ENCODE data around the gene SCRN3.
"Not testable (repeated sequence)": the region's sequence is repeated elsewhere in the genome, so short reads cannot be mapped to it uniquely, and the experiment has no call there.

The SCRN3 gene

GRCh38 chr2:174397773-174398172 is 2.2 kb downstream of the SCRN3 start:
- H3K36me3 ChIP-seq = no peaks in the 10 kb centered on the region
- DNase-seq = no peak
- TF ChIP-seq CTCF (IDR thresholded peaks at IDR 0.05; ENCODE audit: low read depth, low read length) = no peak
- H3K27me3 ChIP-seq = no peaks in the 10 kb centered on the region
- no peaks in the 10 kb centered on the region for H3K4me1 ChIP-seq
- H3K4me3 ChIP-seq (ENCODE audit: low read depth, low read length) = no peak overlapping the region
- H3K9me3 ChIP-seq = no peaks in the 10 kb centered on the region

- Histone ChIP-seq H3K4me1 (no peaks in the 10 kb centered on the region), H3K9me3 (no peaks in the 10 kb centered on the region), H3K27me3 (no peaks in the 10 kb centered on the region), H3K4me3 (ENCODE audit: low read depth, low read length) (no peak overlapping the region), H3K36me3 (no peaks in the 10 kb centered on the region)
- no peak for DNase-seq
- no peak for TF ChIP-seq CTCF (IDR thresholded peaks at IDR 0.05; ENCODE audit: low read depth, low read length)
These were observed 3.6 kb downstream of the SCRN3 start for GRCh38 chr2:174399171-174399570.

GRCh38 chr2:174400853-174401252 is 5.3 kb downstream of the SCRN3 start:
- H3K36me3 ChIP-seq = no peaks in the 10 kb centered on the region
- no peaks in the 10 kb centered on the region for H3K4me1 ChIP-seq
- no peaks in the 10 kb centered on the region for H3K27me3 ChIP-seq
- DNase-seq = no peak
- no peaks in the 10 kb centered on the region for H3K9me3 ChIP-seq
- no peak for TF ChIP-seq CTCF (IDR thresholded peaks at IDR 0.05; ENCODE audit: low read depth, low read length)
- H3K4me3 ChIP-seq (ENCODE audit: low read depth, low read length) = no peak overlapping the region

GRCh38 chr2:174403628-174404027 is 8.1 kb downstream of the SCRN3 start:
- no peak for DNase-seq
- no peak for TF ChIP-seq CTCF (IDR thresholded peaks at IDR 0.05; ENCODE audit: low read depth, low read length)
- H3K27me3 ChIP-seq = no peaks in the 10 kb centered on the region
- H3K36me3 ChIP-seq = no peaks in the 10 kb centered on the region
- no peak overlapping the region for H3K4me3 ChIP-seq (ENCODE audit: low read depth, low read length)
- H3K4me1 ChIP-seq = no peaks in the 10 kb centered on the region
- H3K9me3 ChIP-seq = no peaks in the 10 kb centered on the region

- H3K9me3 ChIP-seq; DNase-seq; H3K36me3 ChIP-seq; H3K4me1 ChIP-seq; H3K27me3 ChIP-seq; H3K4me3 ChIP-seq (ENCODE audit: low read depth, low read length): not testable (repeated sequence)
These were observed 14.5 kb downstream of the SCRN3 start for GRCh38 chr2:174410039-174410438.

GRCh38 chr2:174412256-174412655 is 16.7 kb downstream of the SCRN3 start:
- Histone ChIP-seq H3K4me1 (no peaks in the 10 kb centered on the region), H3K4me3 (ENCODE audit: low read depth, low read length) (no peak overlapping the region), H3K36me3 (no peaks in the 10 kb centered on the region), H3K9me3 (no peaks in the 10 kb centered on the region), H3K27me3 (no peaks in the 10 kb centered on the region)
- no peak for TF ChIP-seq CTCF (IDR thresholded peaks at IDR 0.05; ENCODE audit: low read depth, low read length)
- no peak for DNase-seq

GRCh38 chr2:174428214-174428613 is 32.7 kb downstream of the SCRN3 start:
- TF ChIP-seq CTCF (IDR thresholded peaks at IDR 0.05; ENCODE audit: low read depth, low read length) = no peak

More at GRCh38 chr2:174428214-174428613, 32.7 kb downstream of the SCRN3 start:
- H3K9me3 ChIP-seq = no peaks in the 10 kb centered on the region
- H3K27me3 ChIP-seq = no peaks in the 10 kb centered on the region
- no peak for DNase-seq
- no peaks in the 10 kb centered on the region for H3K36me3 ChIP-seq
- no peak overlapping the region for H3K4me3 ChIP-seq (ENCODE audit: low read depth, low read length)
- H3K4me1 ChIP-seq = no peaks in the 10 kb centered on the region
